Measurements from ENCODE around the gene ARID5B. TPM values are rescaled to one million over a fixed set of nuclear protein-coding genes. Genes with fewer than 3 reads are reported as not detected.

ARID5B gene
- total RNA-seq, 4 donors from 2014 or later, result 10.5 to 167 (median 29.4) TPM

- TF ChIP-seq POLR2A (IDR thresholded peaks at IDR 0.05) (no peak), CTCF (IDR thresholded peaks at IDR 0.05) (no peak)
- no peak for DNase-seq
- H3K27me3 ChIP-seq, result no peaks in the 10 kb centered on the region
- H3K4me3 ChIP-seq, result no peak overlapping the region
- H3K4me1 ChIP-seq, result peaks cover 0 to 45% (median 11%) of the 10 kb centered on the region in 4 donors
- H3K27ac ChIP-seq, result no peak overlapping the region
- no peaks in the 10 kb centered on the region for H3K36me3 ChIP-seq
- H3K9me3 ChIP-seq, result no peaks in the 10 kb centered on the region
These were observed 89.7 kb downstream of the ARID5B start for GRCh38 chr10:61991166-61991565.

- no peak for DNase-seq
- peaks cover 0 to 36% (median 9%) of the 10 kb centered on the region in 4 donors for H3K4me1 ChIP-seq
These were observed 90.6 kb downstream of the ARID5B start for GRCh38 chr10:61992059-61992460.

GRCh38 chr10:61992671-61993668, 91.5 kb downstream of the ARID5B start:
- peak in 2 of 3 donors; percentile 72 to 80 for DNase-seq
- Histone ChIP-seq H3K27me3 (no peaks in the 10 kb centered on the region), H3K4me3 (peak overlapping the region in 1 of 4 donors; percentile 25), H3K9me3 (no peaks in the 10 kb centered on the region), H3K27ac (peak overlapping the region; percentile 61 to 73 (median 66)), H3K4me1 (peaks cover 0 to 31% (median 9%) of the 10 kb centered on the region in 4 donors), H3K36me3 (no peaks in the 10 kb centered on the region)
- TF ChIP-seq CTCF (IDR thresholded peaks at IDR 0.05) (no peak), POLR2A (IDR thresholded peaks at IDR 0.05) (no peak)

More at GRCh38 chr10:61992059-61992460, 90.6 kb downstream of the ARID5B start:
- Histone ChIP-seq H3K9me3 (no peaks in the 10 kb centered on the region), H3K27ac (peak overlapping the region; percentile 15 to 73 (median 66)), H3K36me3 (no peaks in the 10 kb centered on the region), H3K4me3 (no peak overlapping the region), H3K27me3 (no peaks in the 10 kb centered on the region)
- TF ChIP-seq POLR2A (IDR thresholded peaks at IDR 0.05) (no peak), CTCF (IDR thresholded peaks at IDR 0.05) (no peak)

- Histone ChIP-seq H3K4me3 (no peak overlapping the region), H3K27ac (peak overlapping the region; percentile 61 to 73 (median 66)), H3K4me1 (peaks cover 0 to 31% (median 11%) of the 10 kb centered on the region in 4 donors), H3K36me3 (no peaks in the 10 kb centered on the region), H3K9me3 (no peaks in the 10 kb centered on the region), H3K27me3 (no peaks in the 10 kb centered on the region)
- DNase-seq, result no peak
- TF ChIP-seq POLR2A (IDR thresholded peaks at IDR 0.05), result no peak
- no peak for TF ChIP-seq CTCF (IDR thresholded peaks at IDR 0.05)
These were observed 92.4 kb downstream of the ARID5B start for GRCh38 chr10:61993711-61994401.

- Histone ChIP-seq H3K4me3 (no peak overlapping the region), H3K4me1 (peaks cover 0 to 31% (median 12%) of the 10 kb centered on the region in 4 donors), H3K27ac (peak overlapping the region in 3 of 4 donors; percentile 50 to 73 (median 61)), H3K27me3 (no peaks in the 10 kb centered on the region), H3K36me3 (no peaks in the 10 kb centered on the region), H3K9me3 (no peaks in the 10 kb centered on the region)
- TF ChIP-seq POLR2A (IDR thresholded peaks at IDR 0.05) (no peak), CTCF (IDR thresholded peaks at IDR 0.05) (no peak)
- no peak for DNase-seq
These were observed 93.1 kb downstream of the ARID5B start for GRCh38 chr10:61994405-61995219.

Measured in Peyer's patch (tissue), 4 donors.